HG03460 (cell line): ENCODE results near the gene LAMA5.

Source experiments
- ATAC-seq: cut with Tn5 transposase; IDR thresholded peaks from one replicate; pipeline ENCODE4 v1.9.1; 2021; ENCODE audit not compliant: unreplicated experiment

LAMA5 gene

DNA sequence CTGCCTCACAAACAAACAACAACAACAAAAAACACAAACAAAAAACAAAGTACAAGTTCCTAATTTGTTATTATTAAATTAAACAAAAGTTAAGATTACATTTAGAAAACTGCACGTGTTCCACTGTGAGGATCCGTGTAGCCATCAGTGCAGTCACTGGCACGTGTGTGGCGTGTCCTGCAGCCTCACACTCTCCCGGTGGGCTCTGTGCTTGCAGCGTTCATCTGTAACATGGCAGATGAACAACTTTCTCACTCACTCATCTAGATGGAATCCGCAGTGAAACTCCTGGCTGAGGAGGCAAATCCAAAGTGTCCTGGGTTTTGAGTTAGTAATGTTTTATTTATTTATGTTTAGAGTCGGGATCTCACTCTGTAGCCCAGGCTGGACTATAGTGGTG is 77.2 kb downstream of the LAMA5 start:
- no peak for ATAC-seq

- no peak for ATAC-seq
Measured at GRCh38 chr20:62289131-62289530, 78.0 kb downstream of the LAMA5 start.

DNA sequence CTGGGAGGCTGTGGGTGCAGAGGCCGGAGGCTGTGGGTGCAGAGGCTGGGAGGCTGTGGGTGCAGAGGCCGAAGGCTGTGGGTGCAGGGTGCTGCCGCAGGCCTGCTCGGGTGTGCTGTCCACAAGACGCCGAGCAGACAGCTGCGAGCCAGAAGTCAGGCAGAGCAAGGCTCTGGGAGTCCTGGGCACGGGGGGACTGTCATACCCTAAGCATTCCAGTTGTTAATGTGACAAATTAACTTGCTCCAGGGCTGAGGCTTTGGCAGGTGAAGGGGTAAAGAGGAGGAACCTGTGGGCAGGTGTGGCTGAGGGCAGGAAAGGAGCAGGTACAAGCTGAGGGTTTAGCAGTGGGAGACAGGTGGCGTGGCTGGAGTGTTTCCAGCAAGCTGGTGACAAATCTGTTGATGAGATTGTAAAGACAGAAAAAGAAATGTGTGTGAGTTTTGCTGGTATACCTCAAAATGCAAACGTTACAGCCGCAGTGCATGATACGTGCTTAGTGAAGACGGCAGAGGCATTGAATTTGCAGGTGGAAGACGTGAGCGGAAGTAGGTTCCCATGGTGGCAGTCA is 78.5 kb downstream of the LAMA5 start:
- no peak for ATAC-seq

GRCh38 chr20:62287759-62288534 is 79.2 kb downstream of the LAMA5 start:
- ATAC-seq: no peak

DNA sequence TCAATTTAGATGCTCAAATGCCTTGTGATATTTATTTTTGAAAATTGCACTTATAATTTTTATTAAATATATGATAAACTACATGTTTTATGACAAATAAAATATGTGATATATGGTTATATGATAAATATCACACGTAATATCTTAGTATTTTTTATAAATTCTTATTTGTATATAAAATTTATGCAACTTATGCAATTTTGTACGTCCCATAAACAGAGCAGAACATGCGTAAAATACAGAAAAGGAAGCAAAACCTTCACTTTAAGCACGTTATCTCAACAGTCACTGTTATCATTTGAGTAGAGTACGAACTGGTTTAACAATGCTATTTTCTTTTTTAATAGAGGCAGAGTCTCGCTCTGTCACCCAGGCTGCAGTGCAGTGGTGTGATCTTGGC is 80.0 kb downstream of the LAMA5 start:
- ATAC-seq: no peak

DNA sequence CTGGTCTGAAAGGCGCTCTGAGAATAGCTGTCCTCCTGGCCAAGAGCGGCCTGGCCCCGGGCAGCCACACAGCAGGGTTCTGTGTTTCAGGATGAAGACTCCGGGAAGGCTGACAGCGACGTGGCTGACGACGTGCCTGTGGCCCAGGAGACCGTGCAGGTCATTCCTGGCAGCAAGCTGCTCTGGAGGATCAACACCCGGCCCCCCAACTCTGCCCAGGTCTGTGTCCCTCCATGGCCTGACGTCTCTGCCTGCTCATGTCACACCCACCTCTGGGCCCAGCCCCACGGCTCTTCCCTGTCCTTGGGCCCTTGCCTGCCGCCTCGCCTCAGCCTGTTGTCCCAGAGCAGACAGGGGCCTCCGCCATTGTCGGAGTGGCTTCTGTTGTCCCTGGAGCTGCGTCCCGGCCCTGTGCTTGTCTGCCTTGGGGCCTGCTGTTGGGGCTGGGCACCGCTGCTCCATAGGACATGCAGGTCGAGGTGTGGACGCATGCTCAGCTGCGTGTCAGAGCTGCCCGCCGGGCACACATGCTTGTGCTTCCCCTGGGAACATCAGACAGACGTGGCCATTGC is 80.5 kb downstream of the LAMA5 start:
- no peak for ATAC-seq

DNA sequence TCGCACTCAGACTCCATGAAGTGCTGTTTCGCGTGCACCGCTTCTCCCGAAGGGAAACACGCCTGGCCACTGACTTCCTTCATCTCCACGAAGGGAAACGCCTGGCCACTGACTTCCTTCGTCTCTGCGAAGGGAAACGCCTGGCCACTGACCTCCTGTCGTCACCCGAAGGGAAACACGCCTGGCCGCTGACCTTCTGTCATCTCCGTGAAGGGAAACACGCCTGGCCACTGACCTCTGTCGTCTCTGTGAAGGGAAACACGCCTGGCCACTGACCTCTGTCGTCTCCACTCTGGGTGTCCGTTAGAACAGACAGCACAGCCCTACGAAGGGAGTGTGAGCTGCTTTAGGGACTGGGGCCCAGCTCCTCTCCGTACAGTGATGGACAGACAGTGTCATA is 81.4 kb downstream of the LAMA5 start:
- ATAC-seq: no peak

DNA sequence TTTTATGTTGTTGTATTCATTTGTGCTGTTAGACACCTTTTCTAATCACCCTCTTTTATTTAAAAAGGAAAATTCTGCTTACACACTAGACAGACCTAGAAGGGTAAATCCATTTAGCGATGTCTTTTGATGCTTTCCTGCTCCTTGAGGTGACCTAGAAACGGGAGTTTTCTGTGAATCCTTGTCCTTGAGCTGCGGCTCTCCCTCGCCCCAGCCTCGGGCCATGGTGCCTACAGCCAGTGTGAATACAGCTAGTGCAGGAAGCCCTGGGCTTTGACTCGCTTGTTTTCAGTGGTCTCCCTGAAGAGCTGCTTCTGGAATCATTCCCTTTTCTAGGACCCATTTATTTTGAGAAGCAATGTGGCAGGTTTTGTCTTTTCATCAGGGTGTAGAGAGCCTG is 82.0 kb downstream of the LAMA5 start:
- no peak for ATAC-seq

DNA sequence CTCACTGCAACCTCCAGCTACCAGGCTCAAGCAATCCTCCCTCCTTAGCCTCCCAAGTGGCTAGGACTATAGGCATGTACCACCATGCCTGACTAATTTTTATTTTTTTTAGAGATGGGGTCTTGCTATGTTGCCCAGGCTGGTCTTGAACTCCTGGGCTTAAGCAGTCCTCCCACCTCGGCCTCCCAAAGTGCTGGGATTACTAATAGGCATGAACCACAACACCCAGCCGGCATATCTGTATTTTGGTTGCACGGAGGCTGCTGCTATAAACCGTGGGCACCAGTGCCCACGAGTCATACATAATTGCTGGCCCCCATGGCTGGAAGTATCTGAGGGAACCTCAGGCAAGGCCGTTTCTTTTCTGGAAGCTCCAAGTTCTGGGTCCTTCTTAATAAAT is 82.7 kb downstream of the LAMA5 start:
- ATAC-seq: no peak

DNA sequence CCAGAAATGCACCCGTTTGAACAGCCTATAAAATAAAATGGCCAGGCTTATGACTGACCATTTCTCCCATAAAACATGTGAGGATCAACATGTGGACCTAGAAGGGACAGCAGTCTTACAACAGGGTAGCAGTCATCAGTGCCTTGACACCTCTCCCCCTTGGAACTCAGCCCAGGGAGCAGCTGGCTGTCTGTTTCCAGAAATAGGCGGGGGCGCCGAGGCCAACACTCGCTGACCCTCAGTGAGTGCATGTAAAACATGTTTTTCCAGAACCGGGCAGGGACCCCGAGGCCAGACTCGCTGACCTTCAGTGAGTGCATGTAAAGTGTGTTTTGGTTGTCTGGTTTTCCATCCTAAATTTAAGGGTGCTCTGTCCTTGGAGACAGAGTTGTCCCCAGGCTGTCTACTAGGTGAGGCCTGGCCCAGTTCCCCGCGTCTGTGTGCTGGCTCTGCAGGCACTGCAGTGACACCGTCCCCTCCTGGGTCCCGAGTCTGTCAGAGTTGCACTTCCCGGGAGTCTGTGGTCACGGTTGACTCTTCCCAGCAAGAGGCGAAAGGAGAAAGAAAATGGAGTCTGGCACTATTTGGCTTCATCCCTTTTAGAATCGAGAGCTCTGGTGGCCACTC is 84.1 kb downstream of the LAMA5 start:
- no peak for ATAC-seq

GRCh38 chr20:62282103-62282502 is 85.0 kb downstream of the LAMA5 start:
- no peak for ATAC-seq

GRCh38 chr20:62281161-62281933 is 85.8 kb downstream of the LAMA5 start:
- no peak for ATAC-seq

DNA sequence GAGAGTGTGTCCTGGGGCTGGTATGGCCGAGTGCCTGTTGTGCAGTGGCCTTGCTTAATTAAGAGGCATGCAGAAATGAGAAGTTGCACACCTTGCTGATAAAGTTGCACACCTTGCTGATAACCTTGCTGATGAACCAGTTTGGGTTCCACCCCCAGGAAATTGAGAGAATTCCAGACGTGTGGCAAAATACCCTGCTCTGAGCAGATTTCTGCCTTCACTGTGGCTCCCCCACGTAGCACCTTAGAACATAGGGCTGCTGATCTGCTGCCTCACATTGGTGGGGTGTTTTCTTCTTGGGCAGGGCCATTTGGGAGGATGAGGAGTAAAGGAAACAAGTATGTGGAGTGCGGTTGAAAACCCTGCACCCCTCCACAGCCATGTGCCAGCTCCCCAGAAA is 86.8 kb downstream of the LAMA5 start:
- no peak for ATAC-seq

- no peak for ATAC-seq
Measured at GRCh38 chr20:62277253-62277652, 89.9 kb downstream of the LAMA5 start.

- no peak for ATAC-seq
Measured at GRCh38 chr20:62276439-62276838, 90.7 kb downstream of the LAMA5 start.

DNA sequence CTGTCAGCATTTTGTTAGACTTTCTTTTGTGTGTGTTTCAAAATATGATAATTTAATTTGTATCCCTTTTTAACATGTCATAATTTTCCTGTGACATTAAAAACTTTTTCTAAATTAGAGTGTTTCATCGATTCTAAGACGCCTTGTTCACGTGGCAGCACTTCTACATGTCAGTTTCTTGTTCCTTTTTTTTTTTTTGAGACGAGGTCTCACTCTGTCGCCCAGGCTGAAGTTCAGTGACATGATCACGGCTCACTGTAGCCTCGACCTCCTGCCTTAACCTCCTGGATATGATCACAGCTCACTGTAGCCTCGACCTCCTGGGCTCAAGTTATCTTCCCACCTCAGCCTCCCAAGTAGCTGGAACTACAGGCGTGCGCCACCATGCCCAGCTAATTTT is 91.9 kb downstream of the LAMA5 start:
- no peak for ATAC-seq

DNA sequence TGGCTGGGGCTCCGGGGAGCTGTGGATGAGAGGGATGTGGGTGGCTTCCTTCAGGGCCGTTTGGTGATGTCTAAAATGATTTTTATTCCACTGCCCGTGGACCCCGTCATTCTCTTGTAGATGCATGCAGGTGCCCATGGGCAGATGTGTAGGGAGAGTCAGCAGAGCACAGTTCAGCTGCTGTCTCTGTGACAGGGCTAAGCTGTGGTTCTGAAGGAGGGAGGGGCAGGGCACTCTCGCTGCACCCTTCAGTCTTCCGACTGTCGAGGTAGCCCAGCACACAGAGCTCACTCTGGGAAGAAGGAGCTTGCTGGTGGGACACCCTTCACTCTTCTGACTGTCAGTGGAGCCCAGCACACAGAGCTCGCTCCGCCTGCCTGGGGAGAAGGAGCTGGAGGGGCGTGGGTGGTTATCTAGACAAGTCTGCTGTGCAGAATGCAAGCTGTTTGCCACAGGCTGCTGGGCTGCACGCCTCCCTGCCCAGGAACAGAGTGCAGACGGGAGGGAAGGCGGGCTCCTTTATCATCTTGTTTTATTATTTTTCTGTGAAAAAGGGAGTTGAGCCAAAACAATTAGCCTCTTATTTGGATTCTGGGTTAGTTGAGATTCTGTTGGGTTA is 92.7 kb downstream of the LAMA5 start:
- ATAC-seq: no peak

DNA sequence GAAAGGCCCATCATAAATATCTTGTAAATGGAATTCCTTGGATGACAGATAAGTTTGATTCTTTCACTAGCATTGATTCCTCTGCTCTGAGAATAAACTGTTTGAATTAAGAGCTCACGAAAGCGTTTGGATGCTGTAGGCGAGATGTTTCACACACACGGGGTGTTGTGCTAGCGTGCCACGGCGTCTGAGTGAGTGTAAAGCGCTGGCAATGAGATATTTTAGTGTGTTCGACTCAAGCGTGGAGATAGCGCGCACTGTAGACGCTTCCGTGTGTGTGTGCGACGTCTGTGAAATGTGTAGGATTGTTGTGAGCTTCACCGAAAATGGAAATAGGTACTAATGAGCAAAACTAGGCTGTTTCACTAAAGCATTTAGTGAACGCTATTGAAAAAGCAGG is 93.7 kb downstream of the LAMA5 start:
- ATAC-seq: no peak

GRCh38 chr20:62272200-62272599 is 94.9 kb downstream of the LAMA5 start:
- no peak for ATAC-seq

GRCh38 chr20:62269871-62270270 is 97.2 kb downstream of the LAMA5 start:
- no peak for ATAC-seq

GRCh38 chr20:62269378-62269777 is 97.7 kb downstream of the LAMA5 start:
- no peak for ATAC-seq
